Dendritic cell treated with granulocyte-macrophage colony-stimulating factor and Interleukin-4, amounts not matched to agents 40 ng/mL and 50 ng/mL, for 4 days (primary cell): Measurements from ENCODE around the gene F2RL2.
A peak's percentile ranks its signal among the peaks of the same experiment; 100 is the strongest.

Experiments
- H3K27ac Mint-ChIP-seq: one replicate; pipeline ENCODE4 v1.8.0; 2022; ENCODE audit warnings: mild to moderate bottlenecking, mixed read lengths
- H3K27me3 Mint-ChIP-seq: one replicate; pipeline ENCODE4 v1.8.0; 2022; ENCODE audit warnings: mild to moderate bottlenecking, mixed read lengths
- H3K36me3 Mint-ChIP-seq: one replicate; pipeline ENCODE4 v1.8.0; 2022; ENCODE audit warnings: low read depth, mixed read lengths
- H3K4me1 Mint-ChIP-seq: one replicate; pipeline ENCODE4 v1.8.0; 2022; ENCODE audit warnings: low read depth, mixed read lengths
- H3K4me3 Mint-ChIP-seq: one replicate; pipeline ENCODE4 v1.8.0; 2022; ENCODE audit warnings: mild to moderate bottlenecking, moderate library complexity, mixed read lengths
- H3K9me3 Mint-ChIP-seq: one replicate; pipeline ENCODE4 v1.8.0; 2022; ENCODE audit warnings: mixed read lengths
- intact Hi-C: fragments of 100-400 bp; cut with micrococcal nuclease; formaldehyde crosslinking; loops from one replicate; pipeline ENCODE4 v1.15.0; 2022

Gene F2RL2

DNA sequence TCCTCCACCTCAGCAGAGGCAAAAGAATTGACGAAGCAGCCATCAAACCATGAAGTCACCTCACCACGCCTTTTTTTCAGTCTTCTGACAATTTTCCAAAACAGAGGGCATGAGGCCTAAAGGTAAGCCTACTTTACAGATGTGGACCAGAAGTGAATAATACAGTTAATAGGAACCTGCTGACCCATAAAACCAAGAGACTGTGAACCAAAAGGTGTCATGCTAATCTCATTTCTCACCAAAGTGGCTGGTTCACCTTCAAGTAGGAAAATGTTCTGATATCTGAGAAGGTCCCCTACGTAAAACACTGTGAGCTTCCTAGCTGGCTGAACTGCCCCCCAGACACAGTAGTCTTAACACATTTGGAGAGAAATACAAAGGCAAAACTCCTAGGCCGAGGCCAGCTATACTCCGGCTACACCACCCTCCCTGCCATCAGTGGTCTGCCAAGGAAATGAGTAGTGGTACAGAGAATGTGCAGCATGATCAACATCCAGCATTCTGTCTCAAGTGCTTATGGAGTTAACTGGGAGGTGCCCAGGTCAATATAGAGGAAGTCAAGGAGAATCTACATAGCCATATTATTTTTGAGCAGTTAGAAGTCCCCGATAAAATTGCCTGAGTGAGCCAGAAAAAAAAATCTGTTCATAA, 19.3 kb upstream of the F2RL2 start:
- intact Hi-C loops: no loop called here
- Mint-ChIP-seq H3K9me3 (peaks cover 5% of the 10 kb centered on the region), H3K36me3 (peaks cover 72% of the 10 kb centered on the region), H3K27ac (no peak overlapping the region), H3K27me3 (no peaks in the 10 kb centered on the region), H3K4me3 (no peak overlapping the region), H3K4me1 (peaks cover 21% of the 10 kb centered on the region)

GRCh38 chr5:76641514-76642120, 18.4 kb upstream of the F2RL2 start:
- no peaks in the 10 kb centered on the region for H3K9me3 Mint-ChIP-seq
- H3K27me3 Mint-ChIP-seq: no peaks in the 10 kb centered on the region
- peaks cover 21% of the 10 kb centered on the region for H3K4me1 Mint-ChIP-seq
- H3K27ac Mint-ChIP-seq: no peak overlapping the region
- intact Hi-C loops: loop anchor here (1.0 kb wide), 1 partner anchor 40 kb away; no protein-coding TSS in a partner anchor
- H3K36me3 Mint-ChIP-seq: peaks cover 74% of the 10 kb centered on the region
- H3K4me3 Mint-ChIP-seq: no peak overlapping the region

DNA sequence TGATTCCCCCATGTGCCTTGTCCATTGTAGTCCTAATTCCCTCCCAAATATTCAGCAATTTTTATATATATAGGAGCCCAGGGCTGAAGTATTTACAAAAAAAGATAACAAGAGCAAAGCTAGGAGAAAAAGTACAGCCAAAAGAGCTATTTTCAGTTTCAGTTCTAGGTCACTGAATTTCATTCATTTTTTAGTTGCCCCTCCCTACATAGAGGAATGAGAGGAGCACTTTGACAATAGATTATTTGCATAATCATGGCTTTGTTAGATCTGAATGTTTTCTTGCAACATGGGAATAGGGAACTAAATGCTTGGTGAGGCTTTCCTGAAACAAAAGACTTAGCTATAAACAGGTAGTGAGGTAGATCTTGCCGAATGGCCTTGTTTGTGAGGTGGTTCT, 15.3 kb upstream of the F2RL2 start:
- H3K27ac Mint-ChIP-seq: peak overlapping the region; percentile 61
- intact Hi-C loops: no loop called here
- peaks cover 21% of the 10 kb centered on the region for H3K4me1 Mint-ChIP-seq
- H3K9me3 Mint-ChIP-seq: no peaks in the 10 kb centered on the region
- no peaks in the 10 kb centered on the region for H3K27me3 Mint-ChIP-seq
- H3K36me3 Mint-ChIP-seq: peaks cover 73% of the 10 kb centered on the region
- H3K4me3 Mint-ChIP-seq: peak overlapping the region; percentile 26

DNA sequence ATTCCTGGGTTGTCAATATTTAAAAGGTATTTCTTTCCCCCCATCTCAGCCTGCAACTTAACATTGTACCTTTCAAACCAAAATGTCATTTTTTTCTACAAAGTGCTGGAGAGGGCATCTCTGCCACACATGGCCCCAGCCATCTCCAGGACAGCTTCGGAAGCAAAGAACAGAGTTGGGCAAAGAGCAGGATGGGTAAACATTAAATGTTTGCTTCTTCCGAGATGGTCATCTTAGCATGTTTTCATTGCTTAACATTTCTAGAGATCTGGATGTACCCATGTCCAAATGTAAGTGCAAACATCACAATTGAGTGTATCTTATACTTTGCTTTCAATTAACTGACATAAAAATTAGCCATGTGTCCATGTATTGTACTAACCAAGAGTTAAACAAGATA, 14.3 kb upstream of the F2RL2 start:
- H3K4me3 Mint-ChIP-seq: no peak overlapping the region
- peaks cover 21% of the 10 kb centered on the region for H3K4me1 Mint-ChIP-seq
- no peak overlapping the region for H3K27ac Mint-ChIP-seq
- H3K27me3 Mint-ChIP-seq: no peaks in the 10 kb centered on the region
- H3K9me3 Mint-ChIP-seq: no peaks in the 10 kb centered on the region
- intact Hi-C loops: no loop called here
- peaks cover 71% of the 10 kb centered on the region for H3K36me3 Mint-ChIP-seq

DNA sequence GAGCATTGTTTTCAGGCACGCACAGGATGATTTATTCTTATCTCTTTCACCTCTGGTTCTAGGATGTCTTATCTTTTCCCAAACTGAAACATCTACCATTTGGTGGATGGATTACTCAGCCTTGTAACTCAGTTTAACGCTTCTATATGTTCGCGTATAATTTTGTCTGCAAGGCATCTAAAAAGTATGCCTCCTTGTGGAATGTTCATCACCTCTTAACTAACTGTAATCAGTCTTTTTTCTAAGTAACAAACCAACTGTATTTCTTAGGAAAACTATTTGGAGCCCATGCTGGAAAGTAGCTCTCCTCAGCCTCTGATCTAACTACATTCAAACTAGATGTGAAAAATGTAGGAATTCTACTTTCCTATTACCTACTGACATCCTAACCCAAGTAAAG, 11.5 kb upstream of the F2RL2 start:
- no peak overlapping the region for H3K27ac Mint-ChIP-seq
- no peaks in the 10 kb centered on the region for H3K27me3 Mint-ChIP-seq
- peaks cover 14% of the 10 kb centered on the region for H3K4me1 Mint-ChIP-seq
- intact Hi-C loops: no loop called here
- peaks cover 67% of the 10 kb centered on the region for H3K36me3 Mint-ChIP-seq
- no peak overlapping the region for H3K4me3 Mint-ChIP-seq
- H3K9me3 Mint-ChIP-seq: no peaks in the 10 kb centered on the region

GRCh38 chr5:76626738-76627137, 3.5 kb upstream of the F2RL2 start:
- H3K36me3 Mint-ChIP-seq: peaks cover 50% of the 10 kb centered on the region
- intact Hi-C loops: no loop called here

GRCh38 chr5:76625087-76625815, 2.0 kb upstream of the F2RL2 start:
- no peaks in the 10 kb centered on the region for H3K9me3 Mint-ChIP-seq
- intact Hi-C loops: no loop called here
- H3K27me3 Mint-ChIP-seq: no peaks in the 10 kb centered on the region
- no peak overlapping the region for H3K4me3 Mint-ChIP-seq
- H3K4me1 Mint-ChIP-seq: peaks cover 31% of the 10 kb centered on the region
- H3K27ac Mint-ChIP-seq: no peak overlapping the region
- peaks cover 49% of the 10 kb centered on the region for H3K36me3 Mint-ChIP-seq

More at GRCh38 chr5:76626738-76627137, 3.5 kb upstream of the F2RL2 start:
- Mint-ChIP-seq H3K9me3 (no peaks in the 10 kb centered on the region), H3K27ac (no peak overlapping the region), H3K4me3 (no peak overlapping the region), H3K27me3 (no peaks in the 10 kb centered on the region), H3K4me1 (peaks cover 21% of the 10 kb centered on the region)

GRCh38 chr5:76622076-76622475, 1.1 kb downstream of the F2RL2 start:
- H3K4me3 Mint-ChIP-seq: no peak overlapping the region
- intact Hi-C loops: no loop called here
- peaks cover 46% of the 10 kb centered on the region for H3K36me3 Mint-ChIP-seq
- peaks cover 34% of the 10 kb centered on the region for H3K4me1 Mint-ChIP-seq
- H3K27me3 Mint-ChIP-seq: no peaks in the 10 kb centered on the region
- no peak overlapping the region for H3K27ac Mint-ChIP-seq
- no peaks in the 10 kb centered on the region for H3K9me3 Mint-ChIP-seq

DNA sequence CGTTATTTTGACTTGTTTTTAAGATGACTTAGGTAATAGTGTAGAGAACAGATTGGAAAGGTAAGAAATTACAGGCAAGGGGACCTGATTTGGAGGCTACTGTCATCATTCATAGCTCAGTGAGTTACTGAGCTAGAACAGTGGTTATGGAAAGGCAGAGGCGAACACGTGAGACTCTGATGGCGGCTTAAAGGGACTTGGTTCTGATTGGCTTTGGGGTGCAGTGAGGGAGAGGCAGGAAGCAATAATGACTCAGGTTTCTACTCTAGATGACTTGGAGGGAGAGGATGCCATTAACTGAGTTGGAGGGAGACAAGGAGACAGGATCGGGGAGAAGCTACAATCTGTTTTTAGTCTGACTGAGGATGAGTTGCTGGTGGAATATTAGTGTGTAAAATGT, 3.0 kb downstream of the F2RL2 start:
- no peak overlapping the region for H3K4me3 Mint-ChIP-seq
- intact Hi-C loops: no loop called here
- peaks cover 56% of the 10 kb centered on the region for H3K36me3 Mint-ChIP-seq
- no peak overlapping the region for H3K27ac Mint-ChIP-seq
- no peaks in the 10 kb centered on the region for H3K9me3 Mint-ChIP-seq
- peaks cover 20% of the 10 kb centered on the region for H3K4me1 Mint-ChIP-seq
- H3K27me3 Mint-ChIP-seq: no peaks in the 10 kb centered on the region

DNA sequence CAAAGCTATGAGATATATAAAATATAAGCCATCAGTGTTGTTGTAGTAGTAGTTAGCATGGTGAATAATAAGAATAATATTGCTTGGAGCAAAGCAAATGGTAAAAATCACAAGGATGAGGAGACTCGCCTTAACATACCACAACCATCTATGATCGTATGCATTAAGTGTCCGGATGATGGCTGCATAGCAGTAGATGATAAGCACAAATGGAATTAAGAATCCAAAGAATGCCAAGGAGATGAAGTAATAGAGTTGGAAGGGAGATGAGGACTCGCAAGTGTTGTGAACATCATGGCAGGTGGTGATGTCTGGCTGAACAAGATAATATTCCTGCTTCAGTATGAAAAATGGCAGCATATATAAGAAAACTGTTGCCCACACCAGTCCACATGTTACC, 5.5 kb downstream of the F2RL2 start:
- H3K9me3 Mint-ChIP-seq: no peaks in the 10 kb centered on the region
- no peak overlapping the region for H3K27ac Mint-ChIP-seq
- H3K36me3 Mint-ChIP-seq: peaks cover 79% of the 10 kb centered on the region
- peaks cover 14% of the 10 kb centered on the region for H3K4me1 Mint-ChIP-seq
- H3K4me3 Mint-ChIP-seq: no peak overlapping the region
- intact Hi-C loops: no loop called here
- H3K27me3 Mint-ChIP-seq: no peaks in the 10 kb centered on the region

GRCh38 chr5:76617229-76617628, 6.0 kb downstream of the F2RL2 start:
- Mint-ChIP-seq H3K27me3 (no peaks in the 10 kb centered on the region), H3K4me1 (peaks cover 14% of the 10 kb centered on the region), H3K9me3 (no peaks in the 10 kb centered on the region), H3K4me3 (no peak overlapping the region), H3K36me3 (peaks cover 82% of the 10 kb centered on the region), H3K27ac (no peak overlapping the region)
- intact Hi-C loops: no loop called here

DNA sequence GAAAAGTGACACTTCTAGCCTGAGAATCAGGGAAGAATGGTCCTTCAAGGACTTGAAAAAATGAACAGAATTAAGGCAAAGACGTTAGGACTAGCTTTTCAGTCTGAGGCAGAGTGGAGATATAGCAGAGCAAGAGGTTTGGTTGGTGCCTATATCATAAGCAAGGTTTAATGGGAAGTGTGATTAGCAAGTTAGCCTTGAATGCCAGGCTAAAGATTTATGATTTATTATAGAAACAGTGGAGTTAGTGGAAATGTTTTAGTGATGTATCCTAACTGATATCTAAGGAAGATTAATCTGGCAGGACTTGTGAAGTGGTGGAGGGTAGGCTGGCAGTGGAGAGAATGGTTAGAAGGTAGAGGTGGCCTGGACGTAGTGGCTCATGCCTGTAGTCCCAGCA, 7.0 kb downstream of the F2RL2 start:
- peaks cover 86% of the 10 kb centered on the region for H3K36me3 Mint-ChIP-seq
- H3K4me1 Mint-ChIP-seq: peaks cover 13% of the 10 kb centered on the region
- intact Hi-C loops: no loop called here
- H3K27ac Mint-ChIP-seq: no peak overlapping the region
- no peaks in the 10 kb centered on the region for H3K9me3 Mint-ChIP-seq
- no peak overlapping the region for H3K4me3 Mint-ChIP-seq
- H3K27me3 Mint-ChIP-seq: no peaks in the 10 kb centered on the region

DNA sequence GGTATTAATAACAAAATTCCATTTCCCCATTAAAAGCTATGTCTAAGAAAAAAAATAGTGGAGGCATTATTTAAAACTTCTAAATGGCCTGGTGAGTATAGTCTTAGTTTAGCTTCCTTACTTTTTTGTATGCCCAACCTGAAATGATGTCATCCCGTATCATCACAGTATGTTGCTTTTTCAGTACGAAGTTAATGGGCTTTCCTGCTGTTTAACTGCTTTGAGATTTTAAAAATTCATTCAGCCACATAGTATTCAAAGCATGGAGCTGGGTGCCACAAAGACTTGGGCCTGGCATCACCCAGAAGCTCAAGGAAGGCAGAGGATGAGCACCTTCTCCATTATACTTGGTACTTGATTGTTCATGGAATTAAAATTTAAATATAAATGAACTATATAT, 7.4 kb downstream of the F2RL2 start:
- H3K27ac Mint-ChIP-seq: no peak overlapping the region
- peaks cover 9% of the 10 kb centered on the region for H3K4me1 Mint-ChIP-seq
- no peaks in the 10 kb centered on the region for H3K27me3 Mint-ChIP-seq
- H3K9me3 Mint-ChIP-seq: no peaks in the 10 kb centered on the region
- H3K4me3 Mint-ChIP-seq: no peak overlapping the region
- intact Hi-C loops: no loop called here
- H3K36me3 Mint-ChIP-seq: peaks cover 88% of the 10 kb centered on the region

DNA sequence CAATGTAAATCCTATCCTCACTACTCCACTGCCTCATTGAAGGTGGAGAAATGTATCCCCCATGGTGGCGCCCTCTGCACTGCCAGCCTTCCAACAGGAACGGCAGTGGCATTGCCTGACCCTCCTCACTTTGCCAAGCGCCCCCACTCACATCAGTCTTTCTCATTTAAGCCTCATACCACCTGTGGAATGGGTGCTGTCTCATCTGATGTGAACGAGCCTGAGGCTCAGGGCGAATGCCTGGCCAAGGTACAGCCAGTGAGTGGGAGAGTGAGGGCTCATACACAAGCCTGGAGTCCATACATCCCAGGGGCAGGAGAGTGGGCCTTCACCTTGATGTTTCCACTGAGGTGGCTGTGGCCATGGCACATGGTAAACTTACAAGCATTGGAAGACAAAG, 10.3 kb downstream of the F2RL2 start:
- H3K27me3 Mint-ChIP-seq: no peaks in the 10 kb centered on the region
- intact Hi-C loops: no loop called here
- H3K36me3 Mint-ChIP-seq: peaks cover 74% of the 10 kb centered on the region
- no peak overlapping the region for H3K4me3 Mint-ChIP-seq
- H3K27ac Mint-ChIP-seq: no peak overlapping the region
- peaks cover 8% of the 10 kb centered on the region for H3K4me1 Mint-ChIP-seq
- H3K9me3 Mint-ChIP-seq: no peaks in the 10 kb centered on the region
